ENCODE measurements around the gene PRKCQ.

GRCh38 chr10:6463366-6463765, 116.7 kb downstream of the PRKCQ start:
- TF ChIP-seq, protein P1, sequence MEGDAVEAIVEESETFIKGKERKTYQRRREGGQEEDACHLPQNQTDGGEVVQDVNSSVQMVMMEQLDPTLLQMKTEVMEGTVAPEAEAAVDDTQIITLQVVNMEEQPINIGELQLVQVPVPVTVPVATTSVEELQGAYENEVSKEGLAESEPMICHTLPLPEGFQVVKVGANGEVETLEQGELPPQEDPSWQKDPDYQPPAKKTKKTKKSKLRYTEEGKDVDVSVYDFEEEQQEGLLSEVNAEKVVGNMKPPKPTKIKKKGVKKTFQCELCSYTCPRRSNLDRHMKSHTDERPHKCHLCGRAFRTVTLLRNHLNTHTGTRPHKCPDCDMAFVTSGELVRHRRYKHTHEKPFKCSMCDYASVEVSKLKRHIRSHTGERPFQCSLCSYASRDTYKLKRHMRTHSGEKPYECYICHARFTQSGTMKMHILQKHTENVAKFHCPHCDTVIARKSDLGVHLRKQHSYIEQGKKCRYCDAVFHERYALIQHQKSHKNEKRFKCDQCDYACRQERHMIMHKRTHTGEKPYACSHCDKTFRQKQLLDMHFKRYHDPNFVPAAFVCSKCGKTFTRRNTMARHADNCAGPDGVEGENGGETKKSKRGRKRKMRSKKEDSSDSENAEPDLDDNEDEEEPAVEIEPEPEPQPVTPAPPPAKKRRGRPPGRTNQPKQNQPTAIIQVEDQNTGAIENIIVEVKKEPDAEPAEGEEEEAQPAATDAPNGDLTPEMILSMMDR (IDR thresholded peaks at IDR 0.05), result no peak
- TF ChIP-seq POLR2A (IDR thresholded peaks at IDR 0.05), result no peak

Measured in body of pancreas (tissue), 4 donors.